Mesothelial cell of epicardium (in vitro differentiated cells): ENCODE results near the gene AFF1. TPM values are rescaled to one million over a fixed set of nuclear protein-coding genes. Genes with fewer than 3 reads are reported as not detected.

Experiments
- DNase-seq, 2 experiments: peaks; one replicate each; pipeline ENCODE4 v3.0.0; 2021; ENCODE audit warnings: low spot score in 2 of 2; ENCODE audit not compliant: unreplicated experiment in 2 of 2
- H3K27ac Mint-ChIP-seq: 2 replicates; pipeline ENCODE4 v1.8.0; 2021; ENCODE audit warnings: mixed read lengths
- H3K27me3 Mint-ChIP-seq: 2 replicates; pipeline ENCODE4 v1.8.0; 2021; ENCODE audit warnings: low read depth, mixed read lengths
- H3K36me3 Mint-ChIP-seq: 2 replicates; pipeline ENCODE4 v1.8.0; 2021; ENCODE audit warnings: mixed read lengths
- H3K4me1 Mint-ChIP-seq: 2 replicates; pipeline ENCODE4 v1.8.0; 2021; ENCODE audit warnings: mixed read lengths
- H3K4me3 Mint-ChIP-seq: 2 replicates; pipeline ENCODE4 v1.8.0; 2021; ENCODE audit warnings: mild to moderate bottlenecking, moderate library complexity, mixed read lengths
- H3K9me3 Mint-ChIP-seq: 2 replicates; pipeline ENCODE4 v1.8.0; 2021; ENCODE audit warnings: mixed read lengths
- total RNA-seq: library from RNA; stranded (reverse); gene quantifications from 3 replicates; pipeline ENCODE4 v1.2.1, GENCODE V29; 2021
- TF ChIP-seq, protein P1 (sequence below): fragments of 200-600 bp; sonication (generic); IDR thresholded peaks from one replicate; pipeline ENCODE4 v1.5.0; 2021; ENCODE audit warnings: antibody characterized with exemption; ENCODE audit not compliant: unreplicated experiment

AFF1 gene
- total RNA-seq, 1 donor from 2014 or later: 18.2 TPM

DNA sequence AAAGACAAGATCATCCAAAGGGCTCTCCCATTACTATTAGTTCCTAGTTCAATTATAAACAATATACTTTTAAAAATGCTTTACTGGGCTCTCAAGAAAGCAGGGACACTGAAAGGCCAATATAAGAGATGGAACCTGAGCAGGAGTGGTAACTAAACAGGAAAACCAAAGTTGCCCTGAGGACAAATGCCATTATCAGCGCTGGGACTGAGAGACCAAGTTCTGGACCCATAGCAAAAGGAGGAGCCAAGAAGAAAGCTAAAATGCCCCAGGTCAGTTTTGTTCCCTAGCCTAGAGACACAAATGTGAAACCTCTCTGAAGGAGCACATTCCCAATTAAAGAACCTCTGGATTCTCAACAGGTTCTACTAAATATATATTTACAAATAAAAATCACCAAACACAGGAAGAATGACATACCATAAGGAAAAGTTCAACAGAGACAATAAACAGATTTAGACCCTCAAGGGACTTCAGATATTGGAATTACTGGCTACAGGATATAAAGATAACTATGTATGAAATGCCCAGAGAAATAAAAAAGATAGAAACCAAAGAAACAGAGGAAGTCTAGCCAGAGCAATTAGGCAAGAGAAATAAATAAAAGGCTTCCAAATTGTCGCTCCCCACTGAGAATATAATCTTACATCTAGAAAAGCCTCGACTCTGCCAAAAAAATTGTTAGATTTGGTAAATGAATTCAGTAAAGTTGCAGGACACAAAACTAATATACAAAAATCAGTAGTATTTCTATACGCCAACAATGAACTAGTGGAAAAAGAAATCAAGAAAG is 218.5 kb downstream of the AFF1 start:
- H3K4me3 Mint-ChIP-seq: no peak overlapping the region
- H3K9me3 Mint-ChIP-seq: no peaks in the 10 kb centered on the region
- DNase-seq: no peak
- TF ChIP-seq, protein P1, sequence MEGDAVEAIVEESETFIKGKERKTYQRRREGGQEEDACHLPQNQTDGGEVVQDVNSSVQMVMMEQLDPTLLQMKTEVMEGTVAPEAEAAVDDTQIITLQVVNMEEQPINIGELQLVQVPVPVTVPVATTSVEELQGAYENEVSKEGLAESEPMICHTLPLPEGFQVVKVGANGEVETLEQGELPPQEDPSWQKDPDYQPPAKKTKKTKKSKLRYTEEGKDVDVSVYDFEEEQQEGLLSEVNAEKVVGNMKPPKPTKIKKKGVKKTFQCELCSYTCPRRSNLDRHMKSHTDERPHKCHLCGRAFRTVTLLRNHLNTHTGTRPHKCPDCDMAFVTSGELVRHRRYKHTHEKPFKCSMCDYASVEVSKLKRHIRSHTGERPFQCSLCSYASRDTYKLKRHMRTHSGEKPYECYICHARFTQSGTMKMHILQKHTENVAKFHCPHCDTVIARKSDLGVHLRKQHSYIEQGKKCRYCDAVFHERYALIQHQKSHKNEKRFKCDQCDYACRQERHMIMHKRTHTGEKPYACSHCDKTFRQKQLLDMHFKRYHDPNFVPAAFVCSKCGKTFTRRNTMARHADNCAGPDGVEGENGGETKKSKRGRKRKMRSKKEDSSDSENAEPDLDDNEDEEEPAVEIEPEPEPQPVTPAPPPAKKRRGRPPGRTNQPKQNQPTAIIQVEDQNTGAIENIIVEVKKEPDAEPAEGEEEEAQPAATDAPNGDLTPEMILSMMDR: no peak
- H3K36me3 Mint-ChIP-seq: no peaks in the 10 kb centered on the region
- peaks cover 14% of the 10 kb centered on the region for H3K4me1 Mint-ChIP-seq
- H3K27me3 Mint-ChIP-seq: no peaks in the 10 kb centered on the region
- no peak overlapping the region for H3K27ac Mint-ChIP-seq

DNA sequence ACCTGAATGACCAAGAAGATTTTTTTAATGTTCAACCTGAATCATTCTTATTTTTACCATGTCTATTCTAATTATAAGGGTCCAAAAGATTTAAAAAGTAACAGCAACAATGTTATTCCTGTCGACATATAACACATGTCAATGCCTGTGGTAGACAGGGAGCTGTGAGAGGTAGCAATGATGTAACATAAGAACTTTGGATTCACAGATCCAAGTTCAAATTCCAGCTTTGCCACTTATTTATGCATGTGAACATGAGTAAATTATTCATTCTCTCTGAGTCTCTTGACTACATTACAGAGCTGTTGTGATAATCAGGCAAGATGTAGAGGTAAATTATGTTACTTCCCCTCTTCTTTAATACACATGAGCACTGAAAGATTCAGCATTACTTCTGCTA is 231.1 kb downstream of the AFF1 start:
- H3K36me3 Mint-ChIP-seq: peaks cover 29% of the 10 kb centered on the region
- DNase-seq: no peak
- H3K27ac Mint-ChIP-seq: no peak overlapping the region
- no peaks in the 10 kb centered on the region for H3K27me3 Mint-ChIP-seq
- TF ChIP-seq, protein P1: no peak
- no peaks in the 10 kb centered on the region for H3K9me3 Mint-ChIP-seq
- no peaks in the 10 kb centered on the region for H3K4me1 Mint-ChIP-seq
- no peak overlapping the region for H3K4me3 Mint-ChIP-seq

DNA sequence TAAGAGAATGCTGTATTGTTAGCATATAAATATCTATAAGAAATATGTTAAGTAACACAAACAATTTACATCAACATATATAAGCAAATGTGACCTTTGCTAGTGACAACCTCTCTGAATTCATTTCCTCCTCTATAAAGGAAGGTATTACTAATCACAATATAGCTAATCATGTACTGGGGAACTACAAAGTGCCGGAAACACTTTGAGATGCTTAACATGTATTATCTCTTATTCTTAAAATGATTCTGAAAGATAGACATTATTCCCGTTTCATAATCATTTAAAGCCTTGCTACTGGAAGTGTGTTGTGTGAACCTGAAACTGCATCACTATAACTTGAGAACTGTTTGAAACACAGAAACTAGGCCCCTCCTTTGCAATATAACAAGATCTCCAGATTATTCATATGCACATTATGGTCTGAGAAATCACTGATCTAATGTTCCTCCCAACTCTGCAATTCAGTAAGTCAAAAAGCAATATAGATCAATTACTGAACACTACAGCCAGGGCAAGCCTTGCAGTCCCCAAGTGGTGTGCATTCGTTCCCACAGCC is 231.6 kb downstream of the AFF1 start:
- Mint-ChIP-seq H3K9me3 (no peaks in the 10 kb centered on the region), H3K4me1 (no peaks in the 10 kb centered on the region), H3K27me3 (no peaks in the 10 kb centered on the region), H3K4me3 (no peak overlapping the region), H3K36me3 (peaks cover 27% of the 10 kb centered on the region), H3K27ac (no peak overlapping the region)
- DNase-seq: no peak
- TF ChIP-seq, protein P1: no peak

DNA sequence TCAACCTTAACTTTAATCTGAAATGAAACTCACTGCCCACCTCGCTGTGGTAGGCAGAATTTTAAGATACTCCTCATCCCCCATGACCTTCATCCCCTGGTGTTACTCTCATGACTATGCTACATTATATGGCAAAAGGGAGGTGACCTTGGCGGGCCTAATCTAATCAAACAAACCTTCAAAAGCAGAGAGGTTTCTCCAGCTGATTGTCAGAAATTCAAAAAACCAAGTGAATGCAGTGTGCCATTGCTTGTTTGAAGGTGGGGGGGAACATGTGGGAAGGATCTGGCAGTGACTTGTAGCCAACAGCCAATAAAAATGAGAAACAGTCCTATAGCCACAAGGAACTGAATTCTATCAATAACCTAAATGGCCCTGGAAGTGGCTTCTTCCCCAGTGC is 237.1 kb downstream of the AFF1 start:
- Mint-ChIP-seq H3K36me3 (peaks cover 7% of the 10 kb centered on the region), H3K4me3 (no peak overlapping the region), H3K9me3 (no peaks in the 10 kb centered on the region), H3K4me1 (no peaks in the 10 kb centered on the region), H3K27me3 (no peaks in the 10 kb centered on the region), H3K27ac (no peak overlapping the region)
- DNase-seq: no peak
- TF ChIP-seq, protein P1: no peak

DNA sequence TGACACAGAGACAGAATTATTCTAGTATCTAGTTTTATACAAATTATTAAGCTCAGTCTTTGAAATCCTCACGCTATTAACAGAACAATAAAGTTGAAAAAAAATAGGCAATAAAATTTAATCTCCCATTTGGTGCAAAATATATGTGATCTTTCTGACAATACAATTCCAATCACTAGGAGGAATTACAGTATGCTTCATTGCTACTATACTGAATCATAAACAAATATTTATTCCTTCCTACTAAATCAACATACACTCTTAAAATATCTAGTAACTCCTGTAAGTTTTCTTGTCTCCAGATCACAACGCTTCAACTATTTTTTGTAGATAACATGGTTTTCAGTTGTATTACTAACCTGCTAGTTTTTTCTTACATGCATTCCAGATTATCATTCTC is 239.9 kb downstream of the AFF1 start:
- TF ChIP-seq, protein P1: no peak
- Mint-ChIP-seq H3K36me3 (peaks cover 4% of the 10 kb centered on the region), H3K27ac (no peak overlapping the region), H3K27me3 (no peaks in the 10 kb centered on the region), H3K4me3 (no peak overlapping the region), H3K4me1 (no peaks in the 10 kb centered on the region), H3K9me3 (no peaks in the 10 kb centered on the region)
- DNase-seq: no peak
